A549 (cell line): Measurements from ENCODE around the gene TM4SF5. TPM values are rescaled to one million over a fixed set of nuclear protein-coding genes. Genes with fewer than 3 reads are reported as not detected.

ENCODE experiments used
- ATAC-seq, 2 experiments: fragments of 200-7000 bp in 1 of 2; fragments of >200 bp in 1 of 2; cut with Nextera tagmentation in 1 of 2; cut with Tn5 transposase in 1 of 2; 3 replicates each; pipeline versions ENCODE4 v1.8.0 to v1.9.1; 2018 to 2020; ENCODE audit warnings: mild to moderate bottlenecking in 1 of 2, moderate library complexity in 1 of 2
- CTCF ChIA-PET: fragments of 300-600 bp; sonication (Branson Sonifier 250); formaldehyde crosslinking; extraction: SDS; loops from one replicate; lab custom pipeline; 2021; ENCODE audit warnings: antibody characterized with exemption, inconsistent platforms; lab: Yijun Ruan, JAX
- POLR2A ChIA-PET: fragments of 350-600 bp; formaldehyde crosslinking; extraction: SDS; loops from one replicate; lab custom pipeline; 2021; ENCODE audit warnings: antibody characterized with exemption, inconsistent platforms; lab: Yijun Ruan, JAX
- DNase-seq, 2 experiments: peaks; one replicate each; pipeline versions ENCODE4 v3.0.0 to v3.0.0-alpha.2; 2011 to 2016; ENCODE audit warnings: low read depth in 1 of 2, low spot score in 1 of 2
- FAIRE-seq: peaks from 2 replicates; lab custom pipeline; 2011; peaks lifted over from hg19 to GRCh38; lab: Jason Lieb, UNC
- H3K27ac ChIP-seq, 2 experiments: fragments of >200 bp; sonication (Bioruptor Twin); formaldehyde crosslinking; 3 replicates each; pipeline ENCODE4 v1.5.1; 2016 to 2017
- H3K4me1 ChIP-seq: fragments of >200 bp; sonication (Bioruptor Twin); formaldehyde crosslinking; 3 replicates; pipeline ENCODE4 v1.6.1; 2016
- H3K4me2 ChIP-seq: fragments of >200 bp; sonication (Bioruptor Twin); formaldehyde crosslinking; 3 replicates; pipeline ENCODE4 v1.6.1; 2016
- H3K4me3 ChIP-seq: fragments of >200 bp; sonication (Bioruptor Twin); formaldehyde crosslinking; 3 replicates; pipeline ENCODE4 v1.5.1; 2016
- H3K9me3 ChIP-seq: fragments of >200 bp; sonication (Bioruptor Twin); formaldehyde crosslinking; 3 replicates; pipeline ENCODE4 v1.6.1; 2016
- CEBPB ChIP-seq, 2 experiments: fragments of >200 bp in 1 of 2; sonication (Bioruptor Twin) in 1 of 2; formaldehyde crosslinking in 1 of 2; IDR thresholded peaks; 2 replicates each; pipeline ENCODE4 v1.6.1; 2012 to 2016
- CHD2 ChIP-seq: fragments of 150-350 bp; IDR thresholded peaks from 2 replicates; pipeline ENCODE4 v1.6.1; 2014; ENCODE audit warnings: low read length; ENCODE audit not compliant: partially characterized antibody
- CHD4 ChIP-seq: fragments of 200-600 bp; sonication (generic); IDR thresholded peaks from 2 replicates; pipeline ENCODE4 v1.6.1; 2016; ENCODE audit warnings: antibody characterized with exemption, mild to moderate bottlenecking, borderline replicate concordance
- EHF ChIP-seq: fragments of 250-450 bp; sonication (Bioruptor Pico); IDR thresholded peaks from 2 replicates; pipeline ENCODE4 v1.5.0; 2020; ENCODE audit warnings: mild to moderate bottlenecking
- EHMT2 ChIP-seq: fragments of 200-600 bp; sonication (generic); IDR thresholded peaks from 2 replicates; pipeline ENCODE4 v1.6.1; 2016; ENCODE audit warnings: antibody characterized with exemption, low read depth, mild to moderate bottlenecking, moderate library complexity
- ESRRA ChIP-seq: fragments of 150-350 bp; IDR thresholded peaks from 2 replicates; pipeline ENCODE4 v1.6.1; 2014; ENCODE audit warnings: mild to moderate bottlenecking, low read length, borderline replicate concordance
- FOXS1 ChIP-seq: fragments of 250-450 bp; sonication (Bioruptor Pico); IDR thresholded peaks from 2 replicates; pipeline ENCODE4 v1.5.0; 2020; ENCODE audit warnings: mild to moderate bottlenecking, moderate library complexity
- GATA3 ChIP-seq: IDR thresholded peaks from 2 replicates; pipeline ENCODE4 v1.6.1; 2012; ENCODE audit warnings: borderline replicate concordance
- HES2 ChIP-seq: fragments of >200 bp; sonication (Bioruptor Twin); formaldehyde crosslinking; IDR thresholded peaks from 2 replicates; pipeline ENCODE4 v1.6.1; 2016
- HOXB13 ChIP-seq: fragments of 250-450 bp; sonication (Bioruptor Pico); IDR thresholded peaks from 2 replicates; pipeline ENCODE4 v1.5.0; 2020; ENCODE audit warnings: low read depth, mild to moderate bottlenecking, moderate library complexity
- JUN ChIP-seq, 2 experiments: fragments of >200 bp; sonication (Bioruptor Twin); formaldehyde crosslinking; IDR thresholded peaks; 2 replicates in 1 of 2; 3 replicates in 1 of 2; pipeline ENCODE4 v1.6.1; 2016 to 2017
- JUNB ChIP-seq: fragments of >200 bp; sonication (Bioruptor Twin); formaldehyde crosslinking; IDR thresholded peaks from 2 replicates; pipeline ENCODE4 v1.6.1; 2016
- MYC ChIP-seq: IDR thresholded peaks from 2 replicates; pipeline ENCODE4 v1.6.1; 2012; ENCODE audit warnings: mild to moderate bottlenecking, inconsistent platforms, low read length, improper control_type of control experiment, borderline replicate concordance
- NR3C1 ChIP-seq: fragments of >200 bp; sonication (Bioruptor Twin); formaldehyde crosslinking; IDR thresholded peaks from 3 replicates; pipeline ENCODE4 v1.6.1; 2017
- RAD21 ChIP-seq, 2 experiments: fragments of >200 bp in 1 of 2; sonication (Bioruptor Twin) in 1 of 2; formaldehyde crosslinking in 1 of 2; IDR thresholded peaks in 1 of 2; conservative IDR thresholded peaks in 1 of 2; 2 replicates in 1 of 2; 3 replicates in 1 of 2; pipeline ENCODE4 v1.6.1; 2012 to 2018; ENCODE audit warnings: inconsistent platforms in 1 of 2
- RARB ChIP-seq: fragments of 250-450 bp; sonication (Bioruptor Pico); IDR thresholded peaks from 2 replicates; pipeline ENCODE4 v1.8.0; 2021; ENCODE audit warnings: mild to moderate bottlenecking, moderate library complexity
- REST ChIP-seq: fragments of 200-600 bp; sonication (generic); IDR thresholded peaks from 2 replicates; pipeline ENCODE4 v1.6.1; 2016; ENCODE audit warnings: antibody characterized with exemption, mild to moderate bottlenecking, moderate library complexity
- TFCP2L1 ChIP-seq: fragments of 250-450 bp; sonication (Bioruptor Pico); IDR thresholded peaks from 2 replicates; pipeline ENCODE4 v1.5.0; 2021; ENCODE audit warnings: mild to moderate bottlenecking
- TP53 ChIP-seq: fragments of 250-450 bp; sonication (Bioruptor Pico); IDR thresholded peaks from 2 replicates; pipeline ENCODE4 v1.5.0; 2021; ENCODE audit warnings: mild to moderate bottlenecking, moderate library complexity
- ZNF302 ChIP-seq: fragments of 250-450 bp; sonication (Bioruptor Pico); IDR thresholded peaks from 2 replicates; pipeline ENCODE4 v1.9.0; 2021; ENCODE audit warnings: inconsistent platforms, mild to moderate bottlenecking, moderate library complexity
- WGBS: methylation state at CpG from one replicate; pipeline ENCODE4 v1.1.6; 2017; ENCODE audit errors: missing lambda C conversion rate; 5-methylcytosine and 5-hydroxymethylcytosine counted together
- polyA plus RNA-seq, 4 experiments: library from polyadenylated mRNA; depleted of rRNA in 3 of 4; stranded (reverse); fragments of >200 nt; fragmentation: RNase III in 1 of 4; extraction: RNeasy Plus Mini Kit Qiagen cat#74134 plus additional on column Dnase treatment in 1 of 4; gene quantifications; 2 replicates in 3 of 4; 3 replicates in 1 of 4; pipeline ENCODE4 v1.2.3, GENCODE V29; 2011 to 2017

Gene TM4SF5
- polyA plus RNA-seq, 2 of the 4 experiments (the other 2 are of a cell fraction) = 0.68 to 0.80 TPM

- ChIA-PET CTCF (interaction anchor here (0.6 to 14.7 kb wide), 7 partner anchors 11 to 253 kb away, joined by 3 to 157 read pairs (median 4); partner anchors contain the start of genes CHRNE, GLTPD2 and VMO1), POLR2A (no interaction called here)
- WGBS = 49% methylated on average over 9 of the region's 9 CpGs
- DNase-seq = no peak
- peak in 1 of 2 experiments; percentile 46; a peak in 3 of 6 replicates for ATAC-seq
- H3K4me3 ChIP-seq = no peak overlapping the region
- no peak for FAIRE-seq
- H3K4me1 ChIP-seq = peaks cover 9% of the 10 kb centered on the region; the same call in 2 of the 3 replicates
- H3K27ac ChIP-seq = no peak overlapping the region
- no peaks in the 10 kb centered on the region for H3K9me3 ChIP-seq
- H3K4me2 ChIP-seq = 0 out of 3 replicates have a peak overlapping the region, but pooled peaks have one; percentile 3
- TF ChIP-seq ZNF302 (CRISPR knock-in tag) (no peak), CEBPB (IDR thresholded peaks at IDR 0.05) (peak in 1 of 2 experiments; percentile 17; a peak in 1 of 4 replicates)
Measured at GRCh38 chr17:4777969-4778760, 6.5 kb downstream of the TM4SF5 start.

GRCh38 chr17:4780325-4780955 is 8.8 kb downstream of the TM4SF5 start:
- CTCF ChIA-PET = interaction anchor here (0.5 to 14.7 kb wide), 14 partner anchors 8 to 215 kb away, joined by 3 to 157 read pairs (median 4); partner anchors contain the start of genes ARRB2, CHRNE, GLTPD2 and VMO1
- POLR2A ChIA-PET = interaction anchor here (1.3 kb wide), 1 partner anchor 9 kb away, joined by 12 read pairs; no protein-coding TSS in a partner anchor
- no peak for TF ChIP-seq CHD2
- TF ChIP-seq TP53 (CRISPR knock-in tag) = no peak
- no peak for TF ChIP-seq CHD4
- TF ChIP-seq EHMT2 = no peak
- no peak for TF ChIP-seq RAD21 (conservative IDR thresholded peaks at IDR 0.05 in 1 of 2, IDR thresholded peaks at IDR 0.05 in 1 of 2)
- no peak for TF ChIP-seq RARB (CRISPR knock-in tag)
- TF ChIP-seq MYC = no peak
- no peak for TF ChIP-seq NR3C1
- no peak for TF ChIP-seq GATA3
- no peak for TF ChIP-seq ESRRA
- no peak for TF ChIP-seq TFCP2L1 (CRISPR knock-in tag)
- no peak for TF ChIP-seq FOXS1
- no peak for TF ChIP-seq HES2
- no peak for TF ChIP-seq HOXB13
- TF ChIP-seq EHF (CRISPR knock-in tag) = no peak
- TF ChIP-seq JUNB = no peak
- no peak for TF ChIP-seq REST
- no peak for TF ChIP-seq JUN (IDR thresholded peaks at IDR 0.05)
- Histone ChIP-seq H3K27ac (no peak overlapping the region), H3K4me1 (peaks cover 9% of the 10 kb centered on the region; the same call in 2 of the 3 replicates), H3K4me3 (no peak overlapping the region), H3K9me3 (no peaks in the 10 kb centered on the region), H3K4me2 (no peak overlapping the region)
- no peak for ATAC-seq
- no peak for FAIRE-seq
- 80% methylated on average over 11 of the region's 11 CpGs for WGBS
- DNase-seq = no peak
